PFSK-1 (cell line): Measurements from ENCODE around the gene CATSPER2.
"Not testable (repeated sequence)": the region's sequence is repeated elsewhere in the genome, so short reads cannot be mapped to it uniquely, and the experiment has no call there.

Experiments
- FOXP2 ChIP-seq: optimal IDR thresholded peaks from 2 replicates; pipeline ENCODE3; 2011; ENCODE audit warnings: borderline replicate concordance, control low read depth, inconsistent platforms; ENCODE audit not compliant: insufficient read depth; ENCODE audit errors: extremely low read length, extremely low read depth
- POLR2AphosphoS5 ChIP-seq: IDR thresholded peaks from 2 replicates; pipeline ENCODE4 v1.6.1; 2012; ENCODE audit warnings: low read depth, mild to moderate bottlenecking, control low read depth, low read length, moderate library complexity
- SIN3A ChIP-seq: IDR thresholded peaks from 2 replicates; pipeline ENCODE4 v1.6.1; 2012; ENCODE audit warnings: mild to moderate bottlenecking, low read length, moderate library complexity, borderline replicate concordance; ENCODE audit not compliant: insufficient read depth

Gene CATSPER2

DNA sequence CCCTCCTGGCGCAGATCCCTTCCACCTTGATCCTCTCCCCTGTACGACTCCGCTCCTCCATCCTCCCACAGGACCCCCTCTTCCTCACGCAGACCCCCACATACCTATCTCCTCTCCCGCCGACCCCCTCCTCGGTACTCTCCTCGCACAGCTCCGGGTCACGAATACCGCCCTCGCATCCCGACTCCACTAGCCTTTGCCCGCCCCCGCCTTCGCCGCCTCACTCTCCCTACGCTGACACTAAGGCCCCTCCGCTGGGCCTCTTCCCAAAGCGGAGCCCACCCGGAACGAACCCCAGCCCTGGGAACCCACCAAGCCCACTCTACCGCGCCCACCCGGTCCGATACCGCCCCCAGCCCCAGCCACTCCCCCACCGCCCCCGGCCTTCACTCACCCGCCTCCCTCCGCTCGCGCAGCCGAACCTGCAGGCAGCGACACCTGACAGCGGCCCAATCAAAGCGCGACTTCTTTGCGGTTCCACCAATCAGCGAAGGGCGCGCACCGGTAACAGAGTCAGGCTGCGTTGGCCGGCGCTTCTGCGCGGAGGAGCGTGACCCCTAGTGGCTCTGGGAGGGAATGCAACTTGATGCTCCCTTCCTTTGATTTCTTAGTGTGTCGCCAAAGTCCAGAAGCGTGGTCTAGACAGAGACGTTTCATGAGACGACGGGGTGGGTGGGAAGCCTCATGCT, 58.7 kb downstream of the CATSPER2 start, which contains the start of gene PPIP5K1:
PPIP5K1 (minus strand) TSS at position 431 of the 689 bp plus-strand sequence. CDS start 5,704 bp downstream, outside the sequence.
- TF ChIP-seq POLR2AphosphoS5, FOXP2, SIN3A: not testable (repeated sequence)
